Heart left ventricle (tissue), 16 donors: ENCODE data around the gene PIGZ. TPM values are rescaled to one million over a fixed set of nuclear protein-coding genes. Genes with fewer than 3 reads are reported as not detected.

Experiments used
- ATAC-seq, 4 donors: fragments of 200-7000 bp; cut with Tn5 transposase; one replicate each; pipeline ENCODE4 v1.9.1; 2020 to 2022; ENCODE audit warnings: moderate library complexity in 4 of 4, mild to moderate bottlenecking in 3 of 4, moderate number of reproducible peaks in 1 of 4
- DNase-seq, 5 donors: peaks; one replicate each; pipeline ENCODE4 v3.0.0-alpha.2; 2020
- H3K27ac ChIP-seq, 12 donors: fragments of 200-600 bp; sonication (generic) in 4 of 12; one replicate each; pipeline versions ENCODE4 v1.5.0 to v1.8.0; 2016 to 2022; ENCODE audit warnings: mild to moderate bottlenecking in 2 of 12
- H3K27me3 ChIP-seq, 9 donors: fragments of 200-600 bp; sonication (generic) in 2 of 9; one replicate each; pipeline versions ENCODE4 v1.5.1 to v1.8.0; 2016 to 2022; ENCODE audit warnings: mild to moderate bottlenecking in 3 of 9
- H3K36me3 ChIP-seq, 9 donors: fragments of 200-600 bp; sonication (generic) in 2 of 9; one replicate each; pipeline versions ENCODE4 v1.5.0 to v1.8.0; 2018 to 2022; ENCODE audit warnings: mild to moderate bottlenecking in 2 of 9
- H3K4me1 ChIP-seq, 12 donors: fragments of 200-600 bp; sonication (generic) in 4 of 12; one replicate each; pipeline versions ENCODE4 v1.5.0 to v1.8.0; 2016 to 2022; ENCODE audit warnings: mild to moderate bottlenecking in 3 of 12
- H3K4me3 ChIP-seq, 12 donors: fragments of 200-600 bp; sonication (generic) in 4 of 12; one replicate each; pipeline versions ENCODE4 v1.5.0 to v1.8.0; 2017 to 2022; ENCODE audit warnings: mild to moderate bottlenecking in 9 of 12, moderate library complexity in 4 of 12
- H3K9me3 ChIP-seq, 12 donors: fragments of 200-600 bp; sonication (generic) in 4 of 12; one replicate each; pipeline versions ENCODE4 v1.5.0 to v1.8.0; 2016 to 2022; ENCODE audit warnings: mild to moderate bottlenecking in 1 of 12
- CTCF ChIP-seq, 12 donors: fragments of 200-600 bp; sonication (generic) in 4 of 12; IDR thresholded peaks; one replicate each; pipeline versions ENCODE4 v1.5.0 to v1.8.0; 2018 to 2022; ENCODE audit warnings: antibody characterized with exemption in 12 of 12, mild to moderate bottlenecking in 5 of 12
- POLR2A ChIP-seq, 2 donors: fragments of 450-650 bp; IDR thresholded peaks; one replicate each; pipeline ENCODE4 v1.6.1; 2017; ENCODE audit warnings: antibody characterized with exemption in 2 of 2, mild to moderate bottlenecking in 2 of 2, moderate library complexity in 2 of 2
- WGBS, 4 donors: extraction: QIAGEN DNeasy Blood & Tissue Kit in 2 of 4; methylation state at CpG; one replicate each; pipeline versions ENCODE4 v1.1.5 to v1.1.7; 2013 to 2018; 5-methylcytosine and 5-hydroxymethylcytosine counted together
- intact Hi-C, 10 donors: fragments of 100-400 bp; cut with DNase I; formaldehyde crosslinking; loops; one replicate each; pipeline versions ENCODE4 v1.11.1 to v1.14.2; 2022
- polyA plus RNA-seq, 2 donors: library from polyadenylated mRNA; stranded (reverse); fragments of 200-250 nt; gene quantifications; one replicate each; pipeline ENCODE4 v1.2.3, GENCODE V29; 2013
- total RNA-seq, 9 donors: library from RNA; depleted of rRNA in 2 of 9; stranded (reverse); fragments of >200 nt in 2 of 9; fragmentation: NEBNext Ultra II Directional in 3 of 9; extraction: Animal tissue kit (Norgen Biotek cat#: 25700) in 3 of 9; gene quantifications; one replicate each; pipeline versions ENCODE4 v1.1.0 to v1.2.4, GENCODE V29; 2016 to 2023
- donor health status: ischemic (EF 13 %, LVEDD 7.1; RV severe dilation, severe dysfunction).
- donor health status: healthy with polysubstance abuse.
- donor health status: DM: no; HTN: yes; CAD: no.
- donor health status: DM: no; HTN: no; CAD: no.
- donor health status: ischemic (EF 25% LVEDD 6.9; RV normal size, moderate dysfunction).
- donor health status: ischemic (EF 25% LVEDD 5.7; RV mildly dilated, moderate dysfunction).
- donor health status: healthy.
- donor health status: DM: yes; HTN: yes; CAD: no.
- donor health status: ischemic (EF 35%, LVEDD 5.7; RV mildly dilated, moderate dysfunction).
- donor health status: nonischemic (EF 11% LVEDD 7.7; RV severe dilation, severe dysfunction).
- donor health status: DM: yes; HTN: yes; CAD: no.
- donor health status: PGD.
- donor health status: ischemic (EF 29% LVEDD 5.4; RV normal size, mild dysfunction).
- donor health status: nonischemic (EF 23%, LVEDD 6.1; RV moderate dilation, normal function).

PIGZ gene
- total and polyA plus RNA-seq, 11 donors, result 2.3 to 8.0 (median 5.9) TPM

GRCh38 chr3:196932600-196932999, 36.0 kb downstream of the PIGZ start:
- 87 to 97% (median 94%) methylated on average over 3 of the region's 3 CpGs for WGBS, 4 donors
- ATAC-seq, result no peak
- H3K9me3 ChIP-seq, result no peaks in the 10 kb centered on the region
- no peaks in the 10 kb centered on the region for H3K4me1 ChIP-seq
- H3K36me3 ChIP-seq, result peaks cover 0 to 100% (median 98%) of the 10 kb centered on the region in 9 donors
- H3K4me3 ChIP-seq, result no peak overlapping the region
- no peak for DNase-seq
- H3K27me3 ChIP-seq, result no peaks in the 10 kb centered on the region
- TF ChIP-seq POLR2A (IDR thresholded peaks at IDR 0.05) (no peak), CTCF (IDR thresholded peaks at IDR 0.05) (no peak)
- intact Hi-C loops, result no loop called here
- H3K27ac ChIP-seq, result no peak overlapping the region

GRCh38 chr3:196931828-196932587, 36.6 kb downstream of the PIGZ start:
- Histone ChIP-seq H3K4me3 (no peak overlapping the region), H3K27ac (no peak overlapping the region), H3K27me3 (no peaks in the 10 kb centered on the region), H3K36me3 (peaks cover 0 to 99% (median 97%) of the 10 kb centered on the region in 9 donors), H3K4me1 (no peaks in the 10 kb centered on the region), H3K9me3 (no peaks in the 10 kb centered on the region)
- no peak for TF ChIP-seq CTCF (IDR thresholded peaks at IDR 0.05)
- TF ChIP-seq POLR2A (IDR thresholded peaks at IDR 0.05), result no peak
- WGBS, 4 donors, result 86 to 90% (median 87%) methylated on average over 12 of the region's 12 CpGs
- ATAC-seq, result no peak
- no peak for DNase-seq
- intact Hi-C loops, result no loop called here

- Histone ChIP-seq H3K27me3 (no peaks in the 10 kb centered on the region), H3K36me3 (peaks cover 0 to 96% (median 89%) of the 10 kb centered on the region in 9 donors), H3K4me3 (no peak overlapping the region), H3K4me1 (no peaks in the 10 kb centered on the region), H3K9me3 (no peaks in the 10 kb centered on the region), H3K27ac (no peak overlapping the region)
- 92 to 94% (median 93%) methylated on average over 4 of the region's 4 CpGs for WGBS, 4 donors
- intact Hi-C loops, result no loop called here
- ATAC-seq (no peak), DNase-seq (no peak)
- TF ChIP-seq CTCF (IDR thresholded peaks at IDR 0.05) (no peak), POLR2A (IDR thresholded peaks at IDR 0.05) (no peak)
Measured at GRCh38 chr3:196931157-196931556, 37.5 kb downstream of the PIGZ start.

- DNase-seq (no peak), ATAC-seq (no peak)
- no peak overlapping the region for H3K4me3 ChIP-seq
- intact Hi-C loops, result no loop called here
- no peak overlapping the region for H3K27ac ChIP-seq
- H3K9me3 ChIP-seq, result no peaks in the 10 kb centered on the region
- no peak for TF ChIP-seq CTCF (IDR thresholded peaks at IDR 0.05)
- no peak for TF ChIP-seq POLR2A (IDR thresholded peaks at IDR 0.05)
- H3K27me3 ChIP-seq, result no peaks in the 10 kb centered on the region
- WGBS, 4 donors, result 85 to 93% (median 90%) methylated on average over 7 of the region's 7 CpGs
- H3K36me3 ChIP-seq, result peaks cover 0 to 93% (median 80%) of the 10 kb centered on the region in 9 donors
- no peaks in the 10 kb centered on the region for H3K4me1 ChIP-seq
Measured at GRCh38 chr3:196927571-196928453, 40.8 kb downstream of the PIGZ start.
